ENCODE results near the gene HLA-A. TPM values are rescaled to one million over a fixed set of nuclear protein-coding genes. Genes with fewer than 3 reads are reported as not detected.

The HLA-A gene
- total RNA-seq, 1 experiment from 2014 or later = 451 TPM

Small RNAs within 50 kb of the gene (small RNA-seq; reads per million reads assigned to genes)
- gene HLA-U = 0 reads per million in 2 experiments

Other genes with a start within 250 kb of the HLA-A start
- 28.0 and 30.4 TPM in 2 replicates for gene HLA-F, start 219.1 kb upstream of the HLA-A start, total RNA-seq (2014; rRNA removed; shearing (Covaris generic))
- 0.32 and 0.37 TPM in 2 replicates for gene HLA-G, start 114.7 kb upstream of the HLA-A start, total RNA-seq (2014; rRNA removed; shearing (Covaris generic))
- 27.9 and 32.4 TPM in 2 replicates for gene POLR1H, start 118.7 kb downstream of the HLA-A start, total RNA-seq (2014; rRNA removed; shearing (Covaris generic))
- 51.5 and 51.6 TPM in 2 replicates for gene PPP1R11, start 124.7 kb downstream of the HLA-A start, total RNA-seq (2014; rRNA removed; shearing (Covaris generic))
- not detected in 2 replicates for gene RNF39, start 133.2 kb downstream of the HLA-A start, total RNA-seq (2014; rRNA removed; shearing (Covaris generic))
- not detected in 2 replicates for gene TRIM31, start 170.6 kb downstream of the HLA-A start, total RNA-seq (2014; rRNA removed; shearing (Covaris generic))
- not detected in 2 replicates for gene TRIM40, start 193.6 kb downstream of the HLA-A start, total RNA-seq (2014; rRNA removed; shearing (Covaris generic))
- gene TRIM10, start 218.7 kb downstream of the HLA-A start, total RNA-seq (2014; rRNA removed; shearing (Covaris generic)) = not detected in 2 replicates
- gene TRIM15, start 221.0 kb downstream of the HLA-A start, total RNA-seq (2014; rRNA removed; shearing (Covaris generic)) = not detected in 2 replicates